ENCODE results near the gene NETO1. TPM values are rescaled to one million over a fixed set of nuclear protein-coding genes. Genes with fewer than 3 reads are reported as not detected.

Gene NETO1
- total RNA-seq, 1 experiment from 2014 or later: 5.9 TPM

DNA sequence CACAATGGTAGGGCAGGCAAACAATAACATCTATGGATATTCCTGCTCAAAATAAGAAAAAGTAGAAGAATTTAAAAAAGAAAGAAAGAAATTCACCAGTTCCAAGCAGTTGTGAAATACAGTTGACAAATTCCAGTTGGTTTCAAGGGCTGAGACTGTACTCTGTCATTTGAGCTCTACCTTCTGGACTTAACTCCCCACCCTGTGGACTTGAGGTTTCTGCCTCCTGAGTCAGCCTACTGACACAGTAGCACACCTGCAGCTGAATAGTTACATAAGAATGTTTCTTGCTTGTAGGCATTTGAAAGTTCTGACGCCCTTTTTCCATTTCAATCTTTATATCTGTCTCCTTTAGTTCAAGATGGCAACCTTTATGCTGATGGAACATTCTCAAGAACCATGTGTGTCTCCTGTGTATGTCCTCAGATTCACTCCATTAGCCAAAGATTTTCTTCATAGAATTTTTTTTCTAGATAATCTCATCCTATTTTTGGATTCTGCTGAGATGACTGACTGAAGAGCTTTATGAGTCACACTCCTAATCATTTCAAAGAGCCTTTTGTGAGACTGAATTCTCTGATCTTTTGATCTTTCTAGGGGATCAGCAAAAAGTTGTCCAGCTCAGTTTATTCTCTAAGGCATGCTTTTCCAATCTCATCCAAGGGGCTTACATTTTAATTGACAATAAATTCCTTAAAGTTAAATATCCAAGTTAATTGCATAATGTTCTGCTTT lies 19.1 kb downstream of the NETO1 start:
- H3K9ac ChIP-seq (ENCODE audit: extremely low read depth, insufficient read length, low read length): no peak overlapping the region
- H2BK12ac ChIP-seq (ENCODE audit: insufficient read length, low read depth, low read length): no peak overlapping the region
- no peak overlapping the region for H3K27ac ChIP-seq (ENCODE audit: insufficient read length, low read depth, low read length)
- WGBS (ENCODE audit: extremely low coverage, insufficient read length, low lambda C conversion rate): no CpG with 5 or more reads among the region's 1 CpG
- H3K36me3 Mint-ChIP-seq (ENCODE audit: insufficient read depth in 1 of 3, low read depth in 3 of 3): peaks cover 0 to 21% (median 18%) of the 10 kb centered on the region in 3 experiments; a peak in 6 of 7 replicates
- no peaks in the 10 kb centered on the region; the same call in 1 of the 2 replicates for H3K27me3 Mint-ChIP-seq (ENCODE audit: low read depth)
- H4K8ac ChIP-seq (replicated peaks; ENCODE audit: insufficient read length, low read depth, low read length): no peak overlapping the region
- no peak overlapping the region for H3K56ac ChIP-seq (ENCODE audit: insufficient read length, low read depth, low read length)
- H3K4me1 Mint-ChIP-seq: peaks cover 15 to 18% of the 10 kb centered on the region in 2 experiments
- no peaks in the 10 kb centered on the region for H4K20me1 ChIP-seq (ENCODE audit: control insufficient read depth, insufficient read depth, insufficient read length)
- H3T11ph ChIP-seq (ENCODE audit: low read length): no peak overlapping the region
- TF ChIP-seq, protein P1, sequence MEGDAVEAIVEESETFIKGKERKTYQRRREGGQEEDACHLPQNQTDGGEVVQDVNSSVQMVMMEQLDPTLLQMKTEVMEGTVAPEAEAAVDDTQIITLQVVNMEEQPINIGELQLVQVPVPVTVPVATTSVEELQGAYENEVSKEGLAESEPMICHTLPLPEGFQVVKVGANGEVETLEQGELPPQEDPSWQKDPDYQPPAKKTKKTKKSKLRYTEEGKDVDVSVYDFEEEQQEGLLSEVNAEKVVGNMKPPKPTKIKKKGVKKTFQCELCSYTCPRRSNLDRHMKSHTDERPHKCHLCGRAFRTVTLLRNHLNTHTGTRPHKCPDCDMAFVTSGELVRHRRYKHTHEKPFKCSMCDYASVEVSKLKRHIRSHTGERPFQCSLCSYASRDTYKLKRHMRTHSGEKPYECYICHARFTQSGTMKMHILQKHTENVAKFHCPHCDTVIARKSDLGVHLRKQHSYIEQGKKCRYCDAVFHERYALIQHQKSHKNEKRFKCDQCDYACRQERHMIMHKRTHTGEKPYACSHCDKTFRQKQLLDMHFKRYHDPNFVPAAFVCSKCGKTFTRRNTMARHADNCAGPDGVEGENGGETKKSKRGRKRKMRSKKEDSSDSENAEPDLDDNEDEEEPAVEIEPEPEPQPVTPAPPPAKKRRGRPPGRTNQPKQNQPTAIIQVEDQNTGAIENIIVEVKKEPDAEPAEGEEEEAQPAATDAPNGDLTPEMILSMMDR (conservative IDR thresholded peaks at IDR 0.05): no peak
- no peak overlapping the region for H4K91ac ChIP-seq (ENCODE audit: insufficient read length, low read depth, low read length)
- H4K5ac ChIP-seq (ENCODE audit: insufficient read length, low read depth, low read length): no peak overlapping the region
- no peaks in the 10 kb centered on the region for H3K9me3 ChIP-seq (ENCODE audit: control insufficient read depth, low read depth, low read length)
- H3K14ac ChIP-seq (ENCODE audit: insufficient read depth, low read length): no peak overlapping the region
- no peak overlapping the region for H3K23ac ChIP-seq (ENCODE audit: insufficient read length, low read depth, low read length)
- no peak overlapping the region for H2BK120ac ChIP-seq (ENCODE audit: low read depth, low read length, poor library complexity, severe bottlenecking)
- no peak overlapping the region for H3K4me2 ChIP-seq (ENCODE audit: insufficient read depth, insufficient read length, low read length)
- H3K4ac ChIP-seq (ENCODE audit: low read depth, low read length): no peak overlapping the region
- H3K27ac Mint-ChIP-seq: no peak overlapping the region
- peaks cover 8% of the 10 kb centered on the region; the same call in 1 of the 2 replicates for H3K4me1 ChIP-seq (ENCODE audit: insufficient read depth, low read length)
- no peaks in the 10 kb centered on the region for H3K23me2 ChIP-seq (ENCODE audit: insufficient read length, low read depth, low read length, poor library complexity, severe bottlenecking)
- H2BK15ac ChIP-seq (ENCODE audit: low read depth, low read length): no peak overlapping the region
- H2BK20ac ChIP-seq (ENCODE audit: low read depth, low read length, poor library complexity, severe bottlenecking): no peak overlapping the region
- H3K9me3 Mint-ChIP-seq: peaks cover 4 to 8% of the 10 kb centered on the region in 2 experiments; a peak in 3 of 5 replicates
- H2AFZ ChIP-seq (ENCODE audit: low read length): no peak overlapping the region
- DNase-seq: no peak
- H2AK5ac ChIP-seq (ENCODE audit: insufficient read length, low read length): no peak overlapping the region
- no peaks in the 10 kb centered on the region for H3K79me2 ChIP-seq (ENCODE audit: insufficient read depth, low read length)
- H3K27me3 ChIP-seq (ENCODE audit: insufficient read depth, low read length): no peaks in the 10 kb centered on the region
- no peak overlapping the region for H3K4me3 Mint-ChIP-seq
- H2BK5ac ChIP-seq (ENCODE audit: insufficient read length, low read length): no peak overlapping the region
- no peak overlapping the region for H3K18ac ChIP-seq (ENCODE audit: insufficient read length, low read depth, low read length)
- no peaks in the 10 kb centered on the region for H3K79me1 ChIP-seq (ENCODE audit: insufficient read depth, low read depth, low read length, poor library complexity, severe bottlenecking)
